ENCODE measurements around the gene PRSS8.

PRSS8 gene

GRCh38 chr16:31099860-31100638 lies 35.5 kb downstream of the PRSS8 start:
- DNase-seq = no peak

- DNase-seq = peak; percentile 97
Measured at GRCh38 chr16:31094424-31095120, 41.0 kb downstream of the PRSS8 start, which contains the start of gene VKORC1. VKORC1 (minus strand) TSS chr16:31094797; CDS start chr16:31094729, 68 bp downstream.

- DNase-seq = no peak
Measured at GRCh38 chr16:31094088-31094423, 41.5 kb downstream of the PRSS8 start.

GRCh38 chr16:31093132-31093703 lies 42.3 kb downstream of the PRSS8 start:
- peak; percentile 67 for DNase-seq

GRCh38 chr16:31092330-31092729 lies 43.2 kb downstream of the PRSS8 start:
- no peak for DNase-seq

GRCh38 chr16:31090540-31090939 lies 45.0 kb downstream of the PRSS8 start:
- no peak for DNase-seq

GRCh38 chr16:31089199-31089598 lies 46.3 kb downstream of the PRSS8 start:
- no peak for DNase-seq

- DNase-seq = no peak
Measured at GRCh38 chr16:31088459-31089183, 46.9 kb downstream of the PRSS8 start, which contains the start of gene PRSS53. PRSS53 (minus strand) TSS chr16:31088943; CDS start chr16:31088809, 134 bp downstream.

- no peak for DNase-seq
Measured at GRCh38 chr16:31087971-31088370, 47.6 kb downstream of the PRSS8 start.

- DNase-seq = no peak
Measured at GRCh38 chr16:31087481-31087880, 48.0 kb downstream of the PRSS8 start.

GRCh38 chr16:31086629-31086906 lies 49.0 kb downstream of the PRSS8 start:
- DNase-seq = no peak

GRCh38 chr16:31085873-31086628 lies 49.5 kb downstream of the PRSS8 start:
- peak; percentile 33 for DNase-seq

GRCh38 chr16:31085411-31085810 lies 50.1 kb downstream of the PRSS8 start:
- no peak for DNase-seq

GRCh38 chr16:31084584-31085302 lies 50.8 kb downstream of the PRSS8 start:
- DNase-seq = no peak

GRCh38 chr16:31083981-31084380 lies 51.5 kb downstream of the PRSS8 start:
- DNase-seq = no peak

GRCh38 chr16:31083556-31083955 lies 52.0 kb downstream of the PRSS8 start:
- no peak for DNase-seq

GRCh38 chr16:31083081-31083480 lies 52.4 kb downstream of the PRSS8 start:
- no peak for DNase-seq

GRCh38 chr16:31082368-31083045 lies 53.0 kb downstream of the PRSS8 start:
- no peak for DNase-seq

Measured in eye (tissue), 1 donor.